SU-DHL-6 (cell line): ENCODE data around the gene NOTCH2.

Experiments
- EZH2phosphoT487 ChIP-seq: fragments of 200-600 bp; sonication (generic), shearing (Covaris generic); conservative IDR thresholded peaks from 2 replicates; pipeline ENCODE4 v1.6.1; 2018; ENCODE audit warnings: mild to moderate bottlenecking, antibody characterized with exemption, low read length, moderate library complexity, mixed read lengths
- TF ChIP-seq, protein P1 (sequence below): fragments of 200-600 bp; sonication (generic); IDR thresholded peaks from one replicate; pipeline ENCODE4 v1.5.1; 2017; ENCODE audit warnings: antibody characterized with exemption, mild to moderate bottlenecking, low read length, moderate library complexity; ENCODE audit not compliant: insufficient read depth, poor library complexity, severe bottlenecking

DNA sequence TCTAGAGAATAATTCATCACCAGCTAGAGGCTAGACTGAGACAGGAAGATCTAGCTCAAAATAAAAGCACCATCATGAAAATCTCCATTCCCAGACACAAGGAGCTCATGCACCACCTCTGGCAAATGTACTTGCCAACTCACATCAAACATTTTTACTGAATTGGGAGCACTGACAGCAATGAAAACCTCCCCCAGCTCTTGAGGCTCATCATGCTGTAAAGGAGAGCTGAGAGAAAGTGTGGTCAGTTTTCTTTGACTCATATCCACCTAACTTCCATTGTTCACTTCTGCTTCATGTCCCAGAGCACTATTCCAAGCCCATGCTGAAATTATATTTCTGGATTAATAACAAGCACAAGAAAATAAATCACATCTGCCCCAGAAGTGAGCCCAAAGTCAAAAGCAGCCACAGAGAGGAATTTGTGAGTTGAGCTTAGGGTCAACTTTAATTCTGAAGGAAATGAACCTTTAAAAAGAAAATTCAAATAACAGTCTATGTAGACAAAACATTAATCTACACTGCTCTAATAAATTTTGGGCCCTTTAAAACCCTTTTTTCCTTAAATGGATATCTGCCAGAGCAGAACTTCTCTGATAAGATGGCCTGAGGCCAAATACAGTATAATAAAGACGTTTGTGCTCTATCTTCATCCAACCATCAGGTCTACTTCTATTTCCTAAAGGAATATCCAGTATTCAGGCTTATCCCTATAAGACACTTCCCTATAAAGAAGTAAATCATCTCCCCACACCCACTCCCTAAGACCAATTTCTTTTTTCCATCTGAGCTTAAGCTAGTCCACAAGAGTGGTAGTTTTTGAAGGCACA, 87.3 kb downstream of the NOTCH2 start:
- TF ChIP-seq, protein P1, sequence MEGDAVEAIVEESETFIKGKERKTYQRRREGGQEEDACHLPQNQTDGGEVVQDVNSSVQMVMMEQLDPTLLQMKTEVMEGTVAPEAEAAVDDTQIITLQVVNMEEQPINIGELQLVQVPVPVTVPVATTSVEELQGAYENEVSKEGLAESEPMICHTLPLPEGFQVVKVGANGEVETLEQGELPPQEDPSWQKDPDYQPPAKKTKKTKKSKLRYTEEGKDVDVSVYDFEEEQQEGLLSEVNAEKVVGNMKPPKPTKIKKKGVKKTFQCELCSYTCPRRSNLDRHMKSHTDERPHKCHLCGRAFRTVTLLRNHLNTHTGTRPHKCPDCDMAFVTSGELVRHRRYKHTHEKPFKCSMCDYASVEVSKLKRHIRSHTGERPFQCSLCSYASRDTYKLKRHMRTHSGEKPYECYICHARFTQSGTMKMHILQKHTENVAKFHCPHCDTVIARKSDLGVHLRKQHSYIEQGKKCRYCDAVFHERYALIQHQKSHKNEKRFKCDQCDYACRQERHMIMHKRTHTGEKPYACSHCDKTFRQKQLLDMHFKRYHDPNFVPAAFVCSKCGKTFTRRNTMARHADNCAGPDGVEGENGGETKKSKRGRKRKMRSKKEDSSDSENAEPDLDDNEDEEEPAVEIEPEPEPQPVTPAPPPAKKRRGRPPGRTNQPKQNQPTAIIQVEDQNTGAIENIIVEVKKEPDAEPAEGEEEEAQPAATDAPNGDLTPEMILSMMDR = no peak
- no peak for TF ChIP-seq EZH2phosphoT487
